ENCODE results near the gene DUSP19.

Gene DUSP19

DNA sequence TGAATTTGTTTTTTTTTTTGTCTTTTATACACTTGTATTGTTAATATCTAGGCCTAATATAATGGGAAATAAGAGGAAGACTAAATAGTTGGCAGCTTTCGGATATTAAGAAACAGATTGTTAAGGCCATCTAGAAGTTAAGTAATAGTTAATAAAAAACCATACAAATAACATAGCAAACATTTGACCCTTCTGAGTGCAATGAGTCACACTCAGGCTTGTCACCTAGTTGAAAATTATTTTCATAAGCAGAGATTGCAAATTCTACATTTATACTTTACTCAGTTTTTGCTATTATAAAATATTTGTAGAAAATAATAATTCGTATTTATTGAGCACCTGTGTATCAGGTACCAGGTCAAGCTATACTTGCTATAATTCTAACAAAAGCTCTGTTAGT, 48.1 kb downstream of the DUSP19 start:
- peak; percentile 30 for FAIRE-seq

DNA sequence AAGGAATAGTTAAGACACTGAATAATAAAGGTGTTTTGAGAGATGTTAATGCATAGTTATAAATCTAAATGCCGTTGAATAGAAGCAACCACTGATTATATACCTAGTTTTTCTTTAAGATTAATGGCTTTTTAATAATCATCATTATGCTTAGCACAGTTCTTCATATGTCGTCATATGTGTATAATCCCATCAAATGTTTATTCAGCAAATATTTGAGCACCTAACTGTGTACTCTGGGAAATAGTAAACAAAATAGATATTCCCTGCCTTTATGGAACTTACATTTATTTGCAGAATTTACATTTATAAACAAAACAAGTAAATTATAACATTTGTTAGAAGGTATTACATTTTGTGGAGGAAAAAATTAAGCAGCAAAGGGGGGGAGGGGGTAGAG, 55.5 kb downstream of the DUSP19 start:
- no peak for FAIRE-seq

- peak; percentile 62 for FAIRE-seq
Measured at GRCh38 chr2:183148955-183149354, 70.4 kb downstream of the DUSP19 start.

DNA sequence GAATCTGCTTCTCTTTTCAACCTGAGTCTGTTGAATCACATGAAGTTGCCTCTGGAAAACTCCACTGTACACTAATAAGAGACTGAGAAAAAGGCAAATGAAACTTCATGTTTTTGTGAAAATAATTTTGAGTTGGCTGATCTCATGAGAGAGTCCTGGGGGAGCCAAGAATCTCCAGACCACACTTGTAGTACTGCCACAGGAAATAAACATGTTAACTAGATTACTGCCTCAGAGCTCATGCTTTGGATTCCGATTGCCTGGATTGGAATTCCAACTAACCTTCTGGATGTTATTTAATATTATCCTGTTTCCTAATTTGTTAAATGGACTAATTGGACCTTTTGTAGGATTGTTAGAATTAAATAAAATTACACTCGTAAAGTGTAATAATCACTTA, 70.9 kb downstream of the DUSP19 start:
- no peak for FAIRE-seq

Data from A204.1 (cell line).